OCI-LY7 (cell line): Measurements from ENCODE around the gene YBX2.
"Not testable (repeated sequence)": the region's sequence is repeated elsewhere in the genome, so short reads cannot be mapped to it uniquely, and the experiment has no call there.

ENCODE experiments used
- CTCF ChIP-seq: fragments of 200-600 bp; sonication (generic); conservative IDR thresholded peaks from 2 replicates; pipeline ENCODE4 v1.5.1; 2014; ENCODE audit warnings: mild to moderate bottlenecking, antibody characterized with exemption, low read length, moderate library complexity, mixed read lengths
- EZH2phosphoT487 ChIP-seq: fragments of 200-600 bp; sonication (generic); IDR thresholded peaks from 2 replicates; pipeline ENCODE4 v1.6.1; 2018; ENCODE audit warnings: low read depth, borderline replicate concordance, mild to moderate bottlenecking, mixed run types, antibody characterized with exemption, low read length, moderate library complexity, mixed read lengths

DNA sequence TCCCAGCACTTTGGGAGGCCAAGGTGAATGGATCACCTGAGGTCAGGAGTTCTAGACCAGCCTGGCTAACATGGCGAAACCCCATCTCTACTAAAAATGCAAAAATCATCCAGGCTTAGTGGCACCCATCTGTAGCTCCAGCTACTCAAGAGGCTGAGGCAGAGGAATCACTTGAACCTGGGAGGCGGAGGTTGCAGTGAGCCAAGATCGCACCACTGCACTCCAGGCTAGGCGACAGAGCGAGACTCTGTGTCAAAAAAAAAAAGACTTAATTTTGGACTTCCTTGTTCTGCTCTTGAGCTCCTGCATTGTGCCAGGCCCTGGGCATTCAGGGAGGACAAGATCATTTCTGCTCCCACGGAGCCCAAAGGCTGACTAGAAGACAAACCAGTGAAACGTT lies 43.2 kb upstream of the YBX2 start:
- TF ChIP-seq CTCF, EZH2phosphoT487: not testable (repeated sequence)
